Measurements from ENCODE around the gene KIF1C.
A peak's percentile ranks its signal among the peaks of the same experiment; 100 is the strongest.
"Not testable (repeated sequence)": the region's sequence is repeated elsewhere in the genome, so short reads cannot be mapped to it uniquely, and the experiment has no call there.

KIF1C gene

DNA sequence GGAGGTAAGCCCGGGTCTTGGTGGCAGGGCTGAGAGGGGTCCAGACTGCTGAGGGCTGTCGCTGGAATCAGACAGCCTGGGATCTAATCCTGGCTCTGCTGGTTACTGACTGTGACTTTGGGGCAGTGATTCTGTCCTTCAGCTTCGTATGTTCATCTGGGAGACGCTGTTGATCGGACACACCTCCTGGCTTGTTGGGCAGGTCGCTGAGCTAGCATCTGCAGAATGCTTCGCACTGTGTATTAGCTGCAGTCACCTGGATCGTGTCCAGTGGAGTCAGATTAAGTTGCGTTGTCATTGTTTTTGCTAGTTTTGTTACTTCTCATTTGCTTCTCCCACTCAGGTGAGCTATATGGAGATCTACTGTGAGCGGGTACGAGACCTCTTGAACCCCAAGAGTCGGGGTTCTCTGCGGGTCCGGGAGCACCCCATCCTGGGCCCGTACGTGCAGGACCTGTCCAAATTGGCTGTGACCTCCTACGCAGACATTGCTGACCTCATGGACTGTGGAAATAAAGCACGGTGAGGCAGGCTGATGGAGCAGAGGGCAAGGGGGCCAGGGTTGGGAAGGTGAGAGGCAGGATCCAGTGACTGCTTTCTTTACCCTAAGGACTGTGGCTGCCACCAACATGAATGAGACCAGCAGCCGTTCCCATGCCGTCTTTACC is 4.5 kb downstream of the KIF1C start:
- TF ChIP-seq POLR2A (IDR thresholded peaks at IDR 0.05; ENCODE audit: low read length) (no peak), GATA1 (IDR thresholded peaks at IDR 0.05; ENCODE audit: low read depth, low read length) (no peak)
- DNase-seq, result no peak

- TF ChIP-seq GATA1 (IDR thresholded peaks at IDR 0.05; ENCODE audit: low read depth, low read length) (no peak), POLR2A (IDR thresholded peaks at IDR 0.05; ENCODE audit: low read length) (no peak)
- no peak for DNase-seq
Observed at GRCh38 chr17:5003214-5003867, 5.6 kb downstream of the KIF1C start.

- DNase-seq, result no peak
- TF ChIP-seq GATA1 (IDR thresholded peaks at IDR 0.05; ENCODE audit: low read depth, low read length), result no peak
- TF ChIP-seq POLR2A (IDR thresholded peaks at IDR 0.05; ENCODE audit: low read length), result no peak
Observed at GRCh38 chr17:5011928-5012327, 14.2 kb downstream of the KIF1C start.

DNA sequence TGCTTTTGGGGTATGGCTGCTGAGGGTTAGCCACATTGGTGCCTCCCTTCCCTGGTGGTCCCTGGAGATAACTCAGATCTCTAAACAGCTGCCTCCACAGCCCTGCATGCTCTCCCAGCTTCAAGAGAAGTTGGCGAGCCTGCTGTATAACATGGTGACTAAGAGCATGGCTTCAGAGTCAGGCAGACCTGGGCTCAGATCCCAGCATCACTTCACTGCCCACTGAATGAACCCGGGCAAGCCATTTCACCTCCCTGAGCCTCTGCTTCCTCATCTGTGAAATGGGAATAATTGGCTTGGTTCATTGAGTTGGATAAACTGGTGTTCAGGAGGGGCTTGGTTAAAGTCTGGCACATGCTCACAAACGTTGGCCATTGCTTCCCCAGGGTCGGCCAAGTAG is 16.6 kb downstream of the KIF1C start:
- no peak for DNase-seq
- no peak for TF ChIP-seq GATA1 (IDR thresholded peaks at IDR 0.05; ENCODE audit: low read depth, low read length)
- TF ChIP-seq POLR2A (IDR thresholded peaks at IDR 0.05; ENCODE audit: low read length), result no peak

DNA sequence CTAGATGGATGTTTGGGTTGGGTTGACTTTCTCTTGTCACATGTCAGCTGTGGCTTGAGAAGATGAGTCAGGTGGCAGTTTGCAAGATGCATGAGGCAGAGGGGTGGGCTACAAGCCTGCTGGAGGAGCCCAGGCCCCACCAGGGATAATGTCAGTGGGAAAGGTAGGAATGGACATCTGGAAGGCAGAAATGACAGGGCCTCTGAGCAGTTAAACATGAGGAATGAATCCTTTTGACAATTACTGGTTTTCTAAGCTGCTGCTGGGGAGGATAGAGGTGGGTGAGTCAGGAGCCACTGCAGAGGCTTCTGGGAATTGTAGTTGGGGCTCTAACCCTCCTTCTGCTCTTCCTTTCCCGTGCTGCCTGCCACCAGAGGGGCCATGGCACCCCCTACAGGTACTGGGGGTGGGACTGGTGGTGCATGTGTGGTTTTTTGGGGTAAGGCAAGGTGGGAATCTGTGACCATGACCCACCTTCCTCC is 21.8 kb downstream of the KIF1C start:
- no peak for TF ChIP-seq GATA1 (IDR thresholded peaks at IDR 0.05; ENCODE audit: low read depth, low read length)
- TF ChIP-seq POLR2A (IDR thresholded peaks at IDR 0.05; ENCODE audit: low read length), result no peak
- peak in 1 of 2 experiments; percentile 28 for DNase-seq

GRCh38 chr17:5020502-5021023 is 22.8 kb downstream of the KIF1C start:
- no peak for DNase-seq
- TF ChIP-seq POLR2A (IDR thresholded peaks at IDR 0.05; ENCODE audit: low read length) (no peak), GATA1 (IDR thresholded peaks at IDR 0.05; ENCODE audit: low read depth, low read length) (no peak)

GRCh38 chr17:5022171-5022711 is 24.5 kb downstream of the KIF1C start:
- TF ChIP-seq GATA1 (IDR thresholded peaks at IDR 0.05; ENCODE audit: low read depth, low read length), result no peak
- TF ChIP-seq POLR2A (IDR thresholded peaks at IDR 0.05; ENCODE audit: low read length), result no peak

DNA sequence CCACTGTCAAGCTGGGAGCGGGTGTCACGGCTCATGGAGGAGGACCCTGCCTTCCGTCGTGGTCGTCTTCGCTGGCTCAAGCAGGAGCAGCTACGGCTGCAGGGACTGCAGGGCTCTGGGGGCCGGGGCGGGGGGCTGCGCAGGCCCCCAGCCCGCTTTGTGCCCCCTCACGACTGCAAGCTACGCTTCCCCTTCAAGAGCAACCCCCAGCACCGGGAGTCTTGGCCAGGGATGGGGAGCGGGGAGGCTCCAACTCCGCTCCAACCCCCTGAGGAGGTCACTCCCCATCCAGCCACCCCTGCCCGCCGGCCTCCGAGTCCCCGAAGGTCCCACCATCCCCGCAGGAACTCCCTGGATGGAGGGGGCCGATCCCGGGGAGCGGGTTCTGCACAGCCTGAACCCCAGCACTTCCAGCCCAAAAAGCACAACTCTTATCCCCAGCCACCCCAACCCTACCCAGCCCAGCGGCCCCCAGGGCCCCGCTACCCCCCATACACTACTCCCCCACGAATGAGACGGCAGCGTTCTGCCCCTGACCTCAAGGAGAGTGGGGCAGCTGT is 25.9 kb downstream of the KIF1C start:
- TF ChIP-seq GATA1 (IDR thresholded peaks at IDR 0.05; ENCODE audit: low read depth, low read length) (no peak), POLR2A (IDR thresholded peaks at IDR 0.05; ENCODE audit: low read length) (no peak)

More at GRCh38 chr17:5022171-5022711, 24.5 kb downstream of the KIF1C start:
- no peak for DNase-seq

GRCh38 chr17:5024604-5025003 is 26.9 kb downstream of the KIF1C start:
- no peak for DNase-seq
- TF ChIP-seq GATA1 (IDR thresholded peaks at IDR 0.05; ENCODE audit: low read depth, low read length) (no peak), POLR2A (IDR thresholded peaks at IDR 0.05; ENCODE audit: low read length) (no peak)

More for the DNA sequence above, 25.9 kb downstream of the KIF1C start:
- no peak for DNase-seq

DNA sequence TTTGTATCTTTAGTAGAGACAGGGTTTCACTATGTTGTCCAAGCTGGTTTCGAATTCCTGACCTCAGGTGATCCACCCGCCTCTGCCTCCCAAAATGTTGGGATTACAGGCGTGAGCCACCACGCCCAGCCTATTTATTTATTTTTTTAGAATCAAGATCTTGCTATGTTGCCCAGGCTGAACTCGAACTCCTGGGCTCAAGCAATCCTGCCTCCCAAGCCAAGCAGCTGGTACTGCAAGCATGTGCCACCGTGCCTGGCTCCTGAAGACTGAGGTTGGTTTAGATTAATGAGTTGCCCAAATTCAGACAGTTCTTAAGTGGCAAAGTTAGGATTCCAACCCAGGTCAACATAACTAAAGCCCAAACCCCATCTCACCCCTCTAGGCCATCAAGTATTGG is 29.5 kb downstream of the KIF1C start:
- DNase-seq, result no peak
- no peak for TF ChIP-seq GATA1 (IDR thresholded peaks at IDR 0.05; ENCODE audit: low read depth, low read length)
- TF ChIP-seq POLR2A (IDR thresholded peaks at IDR 0.05; ENCODE audit: low read length), result no peak

DNA sequence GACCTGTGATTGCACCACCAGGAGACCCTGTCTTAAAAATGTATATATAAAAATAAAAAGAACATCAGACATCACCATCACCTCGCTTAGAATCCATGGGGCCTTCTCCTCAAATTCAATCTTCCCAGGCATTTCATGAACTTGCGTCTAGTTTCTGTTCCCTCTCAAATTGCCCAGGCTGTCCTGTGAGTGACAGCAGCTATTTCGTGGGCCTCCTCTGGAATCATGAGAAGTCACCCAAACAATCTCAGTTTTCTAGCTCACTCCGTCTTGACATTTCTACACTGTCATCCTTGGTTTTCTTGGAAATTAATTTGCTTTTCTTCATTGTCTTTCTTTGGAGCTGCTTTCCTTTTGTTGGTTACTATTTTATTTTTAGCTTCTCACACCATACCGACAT is 30.2 kb downstream of the KIF1C start:
- no peak for TF ChIP-seq GATA1 (IDR thresholded peaks at IDR 0.05; ENCODE audit: low read depth, low read length)
- TF ChIP-seq POLR2A (IDR thresholded peaks at IDR 0.05; ENCODE audit: low read length), result no peak
- no peak for DNase-seq

GRCh38 chr17:5030168-5030567 is 32.4 kb downstream of the KIF1C start:
- DNase-seq, result not testable (repeated sequence)

DNA sequence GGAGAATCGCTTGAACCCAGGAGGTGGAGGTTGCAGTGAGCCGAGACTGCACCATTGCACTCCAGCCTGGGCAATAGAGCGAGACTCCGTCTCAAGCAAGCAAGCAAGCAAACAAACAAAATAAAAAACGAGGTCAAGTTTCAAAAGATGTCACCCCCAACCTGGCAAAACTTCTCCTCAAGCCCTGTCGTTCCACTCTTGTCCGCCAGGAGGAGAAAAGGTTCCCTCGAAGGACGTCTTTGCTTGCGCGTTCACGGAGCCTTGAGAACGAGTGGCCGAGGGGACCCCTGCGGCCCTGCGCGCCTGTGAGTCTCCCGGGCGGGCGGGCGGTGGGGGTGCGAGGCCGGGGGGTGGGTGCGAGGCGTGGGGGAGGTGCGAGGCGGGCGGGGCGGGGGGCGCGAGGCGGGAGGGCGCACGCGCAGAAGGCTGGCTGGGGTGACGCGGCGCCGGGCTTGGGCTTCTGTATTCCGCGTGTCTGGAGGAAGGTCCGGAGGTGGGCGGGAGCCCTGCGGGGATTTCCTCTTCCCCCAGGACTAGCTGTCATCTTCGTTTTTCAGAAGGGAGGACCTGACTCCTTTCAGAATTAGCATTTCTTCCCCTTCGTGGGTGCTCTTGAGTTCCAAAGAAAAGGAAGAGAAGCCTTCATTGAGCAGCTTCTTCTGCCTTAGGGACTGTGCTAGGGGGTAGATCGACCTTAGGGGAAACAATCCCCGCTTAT is 33.8 kb downstream of the KIF1C start:
- peak; percentile 79 to 84 for DNase-seq
- TF ChIP-seq POLR2A (IDR thresholded peaks at IDR 0.05; ENCODE audit: low read length) (no peak), GATA1 (IDR thresholded peaks at IDR 0.05; ENCODE audit: low read depth, low read length) (no peak)

DNA sequence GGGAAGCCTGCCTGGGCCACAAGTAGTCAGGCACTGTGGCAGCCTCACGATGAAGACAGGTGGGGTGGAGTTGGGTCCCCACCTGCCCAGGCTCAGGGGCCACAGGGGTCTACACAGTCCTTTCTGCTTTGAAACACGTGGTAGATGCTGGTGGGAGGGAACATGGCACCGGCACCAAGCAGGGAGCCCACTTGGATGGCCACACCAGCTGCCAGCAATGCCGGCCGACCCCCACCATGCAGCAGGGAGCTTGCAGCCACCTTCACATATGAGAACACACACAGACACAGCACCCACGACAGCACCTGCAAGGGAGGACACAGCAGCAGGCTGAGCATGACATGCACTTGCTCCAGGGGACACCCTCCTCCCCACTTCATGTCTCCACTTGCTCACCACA is 35.1 kb downstream of the KIF1C start:
- no peak for DNase-seq
- TF ChIP-seq POLR2A (IDR thresholded peaks at IDR 0.05; ENCODE audit: low read length) (no peak), GATA1 (IDR thresholded peaks at IDR 0.05; ENCODE audit: low read depth, low read length) (no peak)

All from erythroblast (primary cell).